Keratinocyte (primary cell): ENCODE results near the gene NRP2. TPM values are rescaled to one million over a fixed set of nuclear protein-coding genes. Genes with fewer than 3 reads are reported as not detected.

Experiments
- DNase-seq: peaks from one replicate; pipeline ENCODE4 v3.0.0-alpha.2; 2011; ENCODE audit warnings: low read depth, missing footprints, low spot score
- FAIRE-seq: peaks from 2 replicates; lab custom pipeline; 2011; peaks lifted over from hg19 to GRCh38; lab: Jason Lieb, UNC
- H2AFZ ChIP-seq: 2 replicates; pipeline ENCODE4 v1.6.0; 2012; ENCODE audit warnings: low read length, control low read depth, inconsistent platforms; ENCODE audit not compliant: control insufficient read depth
- H3K27ac ChIP-seq: 2 replicates; pipeline ENCODE4 v1.5.1; 2011; ENCODE audit warnings: low read length; ENCODE audit not compliant: control insufficient read depth, insufficient read depth
- H3K27me3 ChIP-seq: 3 replicates; pipeline ENCODE4 v1.6.0; 2011; ENCODE audit warnings: low read length; ENCODE audit not compliant: control insufficient read depth, insufficient read depth; ENCODE audit errors: extremely low read depth
- H3K36me3 ChIP-seq, 2 experiments: 2 replicates in 1 of 2; 3 replicates in 1 of 2; pipeline ENCODE4 v1.5.1; 2011; ENCODE audit warnings: low read length in 2 of 2, mild to moderate bottlenecking in 1 of 2; ENCODE audit not compliant: control insufficient read depth in 2 of 2, insufficient read depth in 2 of 2; ENCODE audit errors: extremely low read depth in 1 of 2
- H3K4me1 ChIP-seq: 3 replicates; pipeline ENCODE4 v1.5.1; 2011; ENCODE audit warnings: low read length; ENCODE audit not compliant: control insufficient read depth, insufficient read depth; ENCODE audit errors: extremely low read depth
- H3K4me2 ChIP-seq: 3 replicates; pipeline ENCODE4 v1.6.0; 2011; ENCODE audit warnings: low read depth, low read length; ENCODE audit not compliant: control insufficient read depth, insufficient read depth; ENCODE audit errors: extremely low read depth
- H3K4me3 ChIP-seq, 3 experiments: fragments of 200-600 bp in 1 of 3; sonication (generic) in 1 of 3; 2 replicates in 2 of 3; 3 replicates in 1 of 3; pipeline ENCODE4 v1.5.1; 2011 to 2016; ENCODE audit warnings: low read length in 3 of 3, mild to moderate bottlenecking in 3 of 3, control low read depth in 2 of 3, inconsistent platforms in 1 of 3, low read depth in 1 of 3, mixed read lengths in 1 of 3, mixed run types in 1 of 3, moderate library complexity in 1 of 3; ENCODE audit not compliant: control insufficient read depth in 2 of 3, insufficient read depth in 2 of 3; ENCODE audit errors: extremely low read depth in 1 of 3
- H3K79me2 ChIP-seq: 2 replicates; pipeline ENCODE4 v1.6.0; 2012; ENCODE audit warnings: low read length; ENCODE audit not compliant: control insufficient read depth, insufficient read depth
- H3K9ac ChIP-seq: 3 replicates; pipeline ENCODE4 v1.6.0; 2011; ENCODE audit warnings: low read length; ENCODE audit not compliant: control insufficient read depth, insufficient read depth; ENCODE audit errors: extremely low read depth
- H3K9me1 ChIP-seq: 3 replicates; pipeline ENCODE4 v1.6.0; 2011; ENCODE audit warnings: low read length; ENCODE audit not compliant: control insufficient read depth, insufficient read depth; ENCODE audit errors: extremely low read depth
- H3K9me3 ChIP-seq: 2 replicates; pipeline ENCODE4 v1.5.1; 2012; ENCODE audit warnings: low read depth, low read length; ENCODE audit not compliant: control insufficient read depth
- H4K20me1 ChIP-seq: 3 replicates; pipeline ENCODE4 v1.6.0; 2011; ENCODE audit warnings: low read length; ENCODE audit not compliant: control insufficient read depth, insufficient read depth; ENCODE audit errors: extremely low read depth
- EZH2 ChIP-seq: IDR thresholded peaks from one replicate; pipeline ENCODE4 v1.6.1; 2012; ENCODE audit warnings: inconsistent platforms, mild to moderate bottlenecking, low read length, moderate library complexity
- dilution Hi-C: fragments of 300-500 bp; cut with MboI; formaldehyde crosslinking; loops from one replicate; pipeline ENCODE4 v1.7.0; 2020; ENCODE audit warnings: low sequenced_read_pairs; ENCODE audit not compliant: extremely low pct_ligation_motif_present
- polyA plus RNA-seq, 5 experiments: library from polyadenylated mRNA; depleted of rRNA in 3 of 5; stranded (reverse) in 3 of 5; stranded (forward) in 1 of 5; unstranded in 1 of 5; fragments of >200 nt; gene quantifications; 1 replicate in 1 of 5; 2 replicates in 3 of 5; 3 replicates in 1 of 5; pipeline versions ENCODE4 v1.2.1 to v1.2.3, GENCODE V29; 2011 to 2012; ENCODE audit warnings: missing spikeins in 2 of 5, low read depth in 1 of 5, low replicate concordance in 1 of 5
- TF ChIP-seq, protein P1 (sequence below), 3 experiments: IDR thresholded peaks in 1 of 3; conservative IDR thresholded peaks in 1 of 3; optimal IDR thresholded peaks in 1 of 3; 2 replicates in 2 of 3; 3 replicates in 1 of 3; pipeline versions ENCODE3 to v1.5.1; 2011; ENCODE audit warnings: low read length in 3 of 3, mild to moderate bottlenecking in 3 of 3, moderate library complexity in 2 of 3, control low read depth in 1 of 3, inconsistent platforms in 1 of 3; ENCODE audit not compliant: insufficient read depth in 2 of 3; ENCODE audit errors: extremely low read depth in 1 of 3

The NRP2 gene
- polyA plus RNA-seq, 1 donor (not counting 4 experiments of a cell fraction or from before 2014, with no cell fraction given) = 20.6 TPM

GRCh38 chr2:205637779-205638503, 44.4 kb upstream of the NRP2 start:
- FAIRE-seq (no peak), DNase-seq (no peak)
- Histone ChIP-seq H3K27me3 (no peaks in the 10 kb centered on the region), H3K4me1 (no peaks in the 10 kb centered on the region), H3K4me3 (no peak overlapping the region), H2AFZ (peak overlapping the region; percentile 41), H3K9ac (no peak overlapping the region), H3K9me3 (no peaks in the 10 kb centered on the region), H4K20me1 (no peaks in the 10 kb centered on the region), H3K79me2 (no peaks in the 10 kb centered on the region), H3K27ac (no peak overlapping the region), H3K36me3 (no peaks in the 10 kb centered on the region), H3K4me2 (no peak overlapping the region), H3K9me1 (no peaks in the 10 kb centered on the region)
- dilution Hi-C loops = no loop called here
- TF ChIP-seq EZH2 = no peak
- TF ChIP-seq, protein P1, sequence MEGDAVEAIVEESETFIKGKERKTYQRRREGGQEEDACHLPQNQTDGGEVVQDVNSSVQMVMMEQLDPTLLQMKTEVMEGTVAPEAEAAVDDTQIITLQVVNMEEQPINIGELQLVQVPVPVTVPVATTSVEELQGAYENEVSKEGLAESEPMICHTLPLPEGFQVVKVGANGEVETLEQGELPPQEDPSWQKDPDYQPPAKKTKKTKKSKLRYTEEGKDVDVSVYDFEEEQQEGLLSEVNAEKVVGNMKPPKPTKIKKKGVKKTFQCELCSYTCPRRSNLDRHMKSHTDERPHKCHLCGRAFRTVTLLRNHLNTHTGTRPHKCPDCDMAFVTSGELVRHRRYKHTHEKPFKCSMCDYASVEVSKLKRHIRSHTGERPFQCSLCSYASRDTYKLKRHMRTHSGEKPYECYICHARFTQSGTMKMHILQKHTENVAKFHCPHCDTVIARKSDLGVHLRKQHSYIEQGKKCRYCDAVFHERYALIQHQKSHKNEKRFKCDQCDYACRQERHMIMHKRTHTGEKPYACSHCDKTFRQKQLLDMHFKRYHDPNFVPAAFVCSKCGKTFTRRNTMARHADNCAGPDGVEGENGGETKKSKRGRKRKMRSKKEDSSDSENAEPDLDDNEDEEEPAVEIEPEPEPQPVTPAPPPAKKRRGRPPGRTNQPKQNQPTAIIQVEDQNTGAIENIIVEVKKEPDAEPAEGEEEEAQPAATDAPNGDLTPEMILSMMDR (optimal IDR thresholded peaks at IDR 0.05 in 1 of 3, IDR thresholded peaks at IDR 0.05 in 1 of 3, conservative IDR thresholded peaks at IDR 0.05 in 1 of 3; ENCODE audit: extremely low read depth in 1 of 3, insufficient read depth in 2 of 3, low read length in 3 of 3) = no peak

DNA sequence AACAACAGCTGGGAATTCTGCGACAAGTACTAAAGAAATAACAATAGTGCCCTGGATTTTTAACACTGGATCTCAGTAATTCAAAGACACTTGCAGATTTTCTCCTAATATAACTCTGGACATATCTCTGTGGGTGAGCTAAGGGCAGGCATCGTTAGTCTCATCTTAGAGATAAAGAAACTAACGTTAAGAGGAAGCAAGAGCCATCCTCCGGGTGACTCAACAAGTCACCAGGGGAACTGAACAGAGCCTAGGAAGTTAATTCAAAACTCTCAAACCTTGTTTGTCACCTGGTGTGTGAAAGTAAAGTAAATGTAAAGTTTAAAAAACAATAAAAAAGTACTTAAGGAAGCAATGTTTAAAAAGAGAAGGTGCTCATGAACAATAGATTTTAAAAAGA, 41.6 kb upstream of the NRP2 start:
- dilution Hi-C loops = no loop called here
- no peak for FAIRE-seq
- no peak for DNase-seq
- Histone ChIP-seq H3K27me3 (no peaks in the 10 kb centered on the region), H3K4me3 (no peak overlapping the region), H4K20me1 (no peaks in the 10 kb centered on the region), H3K27ac (no peak overlapping the region), H3K9me1 (no peaks in the 10 kb centered on the region), H3K36me3 (no peaks in the 10 kb centered on the region), H3K4me1 (peaks cover 11% of the 10 kb centered on the region), H2AFZ (no peak overlapping the region), H3K9me3 (no peaks in the 10 kb centered on the region), H3K79me2 (no peaks in the 10 kb centered on the region), H3K9ac (no peak overlapping the region), H3K4me2 (no peak overlapping the region)
- TF ChIP-seq EZH2 = no peak
- TF ChIP-seq, protein P1 (optimal IDR thresholded peaks at IDR 0.05 in 1 of 3, IDR thresholded peaks at IDR 0.05 in 1 of 3, conservative IDR thresholded peaks at IDR 0.05 in 1 of 3; ENCODE audit: extremely low read depth in 1 of 3, insufficient read depth in 2 of 3, low read length in 3 of 3) = no peak
